ENCODE results near the gene STAC2. TPM values are rescaled to one million over a fixed set of nuclear protein-coding genes. Genes with fewer than 3 reads are reported as not detected.

The STAC2 gene
- total RNA-seq, 2 donors from 2014 or later = 0.82 to 2.3 TPM

DNA sequence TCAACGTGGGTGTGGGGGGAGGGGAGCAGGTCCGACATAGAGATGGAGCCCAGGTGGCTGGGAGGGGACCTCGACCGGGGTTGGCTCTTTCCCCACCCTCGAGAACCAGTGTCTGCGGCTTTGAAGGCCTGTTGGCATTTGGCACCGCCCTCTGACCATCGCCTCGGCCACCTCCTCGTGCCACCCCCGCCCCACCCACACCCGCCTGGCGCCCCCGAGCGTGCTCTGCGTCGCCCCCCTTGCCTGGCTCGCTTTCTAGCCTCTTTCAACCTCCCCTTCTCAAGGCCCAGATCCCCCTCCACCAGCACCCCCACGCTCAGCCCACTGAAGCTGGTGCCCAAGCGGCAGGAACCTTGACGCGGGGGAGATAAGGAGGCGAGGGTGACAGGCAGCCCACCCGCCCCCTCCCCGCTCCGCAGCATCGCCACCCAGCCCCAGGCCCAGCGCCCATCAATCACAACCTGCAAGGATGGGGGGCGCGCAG, 28.9 kb downstream of the STAC2 start:
- TF ChIP-seq, protein P1, sequence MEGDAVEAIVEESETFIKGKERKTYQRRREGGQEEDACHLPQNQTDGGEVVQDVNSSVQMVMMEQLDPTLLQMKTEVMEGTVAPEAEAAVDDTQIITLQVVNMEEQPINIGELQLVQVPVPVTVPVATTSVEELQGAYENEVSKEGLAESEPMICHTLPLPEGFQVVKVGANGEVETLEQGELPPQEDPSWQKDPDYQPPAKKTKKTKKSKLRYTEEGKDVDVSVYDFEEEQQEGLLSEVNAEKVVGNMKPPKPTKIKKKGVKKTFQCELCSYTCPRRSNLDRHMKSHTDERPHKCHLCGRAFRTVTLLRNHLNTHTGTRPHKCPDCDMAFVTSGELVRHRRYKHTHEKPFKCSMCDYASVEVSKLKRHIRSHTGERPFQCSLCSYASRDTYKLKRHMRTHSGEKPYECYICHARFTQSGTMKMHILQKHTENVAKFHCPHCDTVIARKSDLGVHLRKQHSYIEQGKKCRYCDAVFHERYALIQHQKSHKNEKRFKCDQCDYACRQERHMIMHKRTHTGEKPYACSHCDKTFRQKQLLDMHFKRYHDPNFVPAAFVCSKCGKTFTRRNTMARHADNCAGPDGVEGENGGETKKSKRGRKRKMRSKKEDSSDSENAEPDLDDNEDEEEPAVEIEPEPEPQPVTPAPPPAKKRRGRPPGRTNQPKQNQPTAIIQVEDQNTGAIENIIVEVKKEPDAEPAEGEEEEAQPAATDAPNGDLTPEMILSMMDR (IDR thresholded peaks at IDR 0.05) = no peak
- Histone ChIP-seq H3K36me3 (peaks cover 7% of the 10 kb centered on the region), H3K4me3 (peak overlapping the region; percentile 62 to 82), H3K4me1 (peaks cover 0 to 54% of the 10 kb centered on the region in 2 donors), H3K9me3 (no peaks in the 10 kb centered on the region), H3K27ac (peak overlapping the region; percentile 81 to 86), H3K27me3 (no peaks in the 10 kb centered on the region)
- no peak for DNase-seq (ENCODE audit: low spot score)

DNA sequence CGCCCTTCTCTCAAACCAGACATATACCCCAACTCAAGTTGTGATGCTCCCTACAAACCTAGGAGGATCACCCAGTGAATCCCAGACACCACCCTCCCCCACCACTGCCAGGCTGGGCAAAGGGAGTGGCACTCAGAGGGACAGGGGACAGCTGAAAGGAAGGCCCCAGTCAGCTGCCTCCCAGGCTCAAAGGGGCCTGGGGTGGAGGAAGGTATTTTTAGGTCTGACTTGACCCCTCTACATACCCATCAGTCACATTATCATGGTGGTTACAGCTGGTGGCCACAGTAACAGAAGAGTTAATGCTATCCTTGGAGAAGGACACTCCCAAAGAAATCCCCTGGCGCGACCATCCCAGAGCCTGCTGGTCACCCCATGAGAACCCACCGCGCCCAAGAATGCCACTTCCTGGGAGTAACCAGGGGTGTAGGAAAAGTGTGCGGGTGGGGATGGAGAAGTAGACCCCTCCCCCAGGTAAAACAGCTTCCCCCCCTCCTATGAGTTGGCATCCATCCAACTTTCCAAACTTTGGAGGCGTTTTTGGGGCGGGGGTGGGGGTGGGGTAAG, 29.4 kb downstream of the STAC2 start:
- TF ChIP-seq, protein P1 (IDR thresholded peaks at IDR 0.05) = no peak

GRCh38 chr17:39195568-39196160, 30.1 kb downstream of the STAC2 start:
- TF ChIP-seq, protein P1 (IDR thresholded peaks at IDR 0.05) = no peak
- Histone ChIP-seq H3K4me1 (peaks cover 0 to 42% of the 10 kb centered on the region in 2 donors), H3K36me3 (no peaks in the 10 kb centered on the region), H3K9me3 (no peaks in the 10 kb centered on the region), H3K27me3 (no peaks in the 10 kb centered on the region), H3K27ac (peak overlapping the region; percentile 81 to 86), H3K4me3 (peak overlapping the region in 1 of 2 donors; percentile 82)
- DNase-seq (ENCODE audit: low spot score) = no peak

More for the DNA sequence above, 29.4 kb downstream of the STAC2 start:
- Histone ChIP-seq H3K27ac (peak overlapping the region; percentile 81 to 86), H3K36me3 (peaks cover 2% of the 10 kb centered on the region), H3K27me3 (no peaks in the 10 kb centered on the region), H3K9me3 (no peaks in the 10 kb centered on the region), H3K4me1 (peaks cover 0 to 49% of the 10 kb centered on the region in 2 donors), H3K4me3 (peak overlapping the region; percentile 62 to 82)
- DNase-seq (ENCODE audit: low spot score) = no peak

DNA sequence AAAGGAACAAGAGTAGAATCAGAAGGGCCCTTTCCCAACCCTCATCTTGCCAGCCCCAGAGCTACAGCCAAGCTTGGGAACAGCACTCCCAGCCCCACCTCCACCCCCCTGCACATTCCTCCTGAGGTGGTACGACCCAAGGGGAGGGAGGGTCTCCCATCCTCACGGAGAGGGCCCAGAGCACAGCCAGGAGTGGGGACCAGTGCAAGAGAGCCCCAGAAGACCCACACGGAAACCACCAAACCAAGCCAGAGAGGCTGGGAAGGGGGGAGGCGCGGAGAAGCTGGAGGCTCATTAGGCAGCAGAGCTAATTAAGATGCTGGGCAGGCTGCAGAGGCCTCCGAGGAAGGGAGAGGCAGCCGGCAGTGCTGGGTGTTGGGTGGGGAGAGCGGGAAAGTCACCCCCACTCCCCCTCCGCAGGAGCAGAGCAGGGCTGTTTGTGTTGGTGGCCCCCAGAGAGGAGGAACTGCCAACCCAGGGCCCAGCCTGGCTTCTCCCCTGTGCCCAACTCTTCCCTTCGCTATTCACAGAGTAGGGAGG, 30.7 kb downstream of the STAC2 start:
- H3K27me3 ChIP-seq = no peaks in the 10 kb centered on the region
- H3K27ac ChIP-seq = peak overlapping the region; percentile 81 to 86
- no peaks in the 10 kb centered on the region for H3K9me3 ChIP-seq
- peaks cover 0 to 40% of the 10 kb centered on the region in 2 donors for H3K4me1 ChIP-seq
- H3K4me3 ChIP-seq = no peak overlapping the region
- peaks cover 5% of the 10 kb centered on the region for H3K36me3 ChIP-seq
- TF ChIP-seq, protein P1 (IDR thresholded peaks at IDR 0.05) = no peak
- no peak for DNase-seq (ENCODE audit: low spot score)

DNA sequence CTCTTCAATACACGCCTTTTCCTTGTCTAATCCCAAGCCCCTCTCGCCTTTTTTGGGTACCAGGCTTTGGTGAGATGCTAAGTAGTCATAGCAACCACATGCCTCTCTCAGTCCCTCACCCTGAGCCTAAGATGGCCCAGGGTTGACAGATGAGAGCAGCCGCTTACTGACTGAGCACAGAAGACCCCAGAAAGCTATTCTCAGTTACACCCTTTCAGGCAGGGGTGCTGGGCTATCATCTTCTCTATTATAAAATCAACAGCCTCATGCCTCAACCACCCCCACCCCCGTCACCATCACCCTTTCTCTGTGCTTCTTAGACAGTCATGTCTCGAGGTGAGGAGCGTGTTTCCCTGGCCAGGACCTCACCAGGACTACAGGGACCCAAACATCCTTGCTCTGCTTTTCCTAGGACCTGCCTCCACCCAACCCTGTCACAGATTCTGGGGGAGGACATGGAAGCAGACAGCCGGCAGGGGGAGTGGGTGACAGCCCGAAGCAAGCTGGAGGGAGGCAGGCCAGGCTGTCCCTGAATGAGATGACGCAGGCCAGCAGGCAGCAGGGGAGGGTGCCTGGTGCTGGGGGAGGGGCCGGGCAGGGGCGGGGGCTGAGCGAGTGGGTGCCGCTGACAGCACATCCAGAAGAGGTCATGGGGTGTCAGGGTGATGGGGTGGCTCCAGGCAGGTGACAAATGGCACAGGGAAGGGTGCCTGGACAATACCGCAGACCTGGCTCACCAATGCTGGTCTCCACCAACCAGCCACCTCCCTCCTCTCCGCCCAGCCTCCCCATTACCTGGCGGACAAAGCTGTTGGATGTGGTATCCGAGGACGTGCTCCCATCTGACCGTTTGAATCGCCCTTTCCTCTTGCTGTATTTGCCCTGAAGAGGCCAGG, 31.4 kb downstream of the STAC2 start:
- H3K36me3 ChIP-seq = peaks cover 7% of the 10 kb centered on the region
- H3K27ac ChIP-seq = peak overlapping the region; percentile 81 to 86
- peak; percentile 80 for DNase-seq (ENCODE audit: low spot score)
- TF ChIP-seq, protein P1 (IDR thresholded peaks at IDR 0.05) = peak; percentile 16 to 63
- no peak overlapping the region for H3K4me3 ChIP-seq
- H3K4me1 ChIP-seq = peaks cover 0 to 38% of the 10 kb centered on the region in 2 donors
- H3K27me3 ChIP-seq = no peaks in the 10 kb centered on the region
- H3K9me3 ChIP-seq = no peaks in the 10 kb centered on the region

Data from right atrium auricular region (tissue), 2 donors.